Transverse colon (tissue), 4 donors: ENCODE data around the gene SIGLECL1.

Source experiments
- POLR2A ChIP-seq: fragments of 450-650 bp; IDR thresholded peaks from one replicate; pipeline ENCODE4 v1.6.1; 2016; ENCODE audit warnings: antibody characterized with exemption, mild to moderate bottlenecking, moderate library complexity
- POLR2AphosphoS5 ChIP-seq, 3 donors: sonication (generic); formaldehyde crosslinking; IDR thresholded peaks; one replicate each; pipeline ENCODE4 v1.6.1; 2016; ENCODE audit warnings: antibody characterized with exemption in 3 of 3
- TF ChIP-seq, protein P1 (sequence below), 5 experiments: fragments of 200-600 bp in 3 of 5; fragments of 450-650 bp in 2 of 5; sonication (generic) in 3 of 5; IDR thresholded peaks; 1 replicate in 2 of 5; 2 replicates in 3 of 5; pipeline ENCODE4 v1.5.1; 2016 to 2017; ENCODE audit warnings: antibody characterized with exemption in 5 of 5, inconsistent platforms in 3 of 5, mild to moderate bottlenecking in 2 of 5, moderate library complexity in 1 of 5

GRCh38 chr19:51297406-51297805, 46.5 kb downstream of the SIGLECL1 start:
- TF ChIP-seq POLR2A, result no peak
- TF ChIP-seq, protein P1, sequence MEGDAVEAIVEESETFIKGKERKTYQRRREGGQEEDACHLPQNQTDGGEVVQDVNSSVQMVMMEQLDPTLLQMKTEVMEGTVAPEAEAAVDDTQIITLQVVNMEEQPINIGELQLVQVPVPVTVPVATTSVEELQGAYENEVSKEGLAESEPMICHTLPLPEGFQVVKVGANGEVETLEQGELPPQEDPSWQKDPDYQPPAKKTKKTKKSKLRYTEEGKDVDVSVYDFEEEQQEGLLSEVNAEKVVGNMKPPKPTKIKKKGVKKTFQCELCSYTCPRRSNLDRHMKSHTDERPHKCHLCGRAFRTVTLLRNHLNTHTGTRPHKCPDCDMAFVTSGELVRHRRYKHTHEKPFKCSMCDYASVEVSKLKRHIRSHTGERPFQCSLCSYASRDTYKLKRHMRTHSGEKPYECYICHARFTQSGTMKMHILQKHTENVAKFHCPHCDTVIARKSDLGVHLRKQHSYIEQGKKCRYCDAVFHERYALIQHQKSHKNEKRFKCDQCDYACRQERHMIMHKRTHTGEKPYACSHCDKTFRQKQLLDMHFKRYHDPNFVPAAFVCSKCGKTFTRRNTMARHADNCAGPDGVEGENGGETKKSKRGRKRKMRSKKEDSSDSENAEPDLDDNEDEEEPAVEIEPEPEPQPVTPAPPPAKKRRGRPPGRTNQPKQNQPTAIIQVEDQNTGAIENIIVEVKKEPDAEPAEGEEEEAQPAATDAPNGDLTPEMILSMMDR (IDR thresholded peaks at IDR 0.05), result no peak
- no peak for TF ChIP-seq POLR2AphosphoS5 (IDR thresholded peaks at IDR 0.05)
